ENCODE data around the gene ECI2. TPM values are rescaled to one million over a fixed set of nuclear protein-coding genes. Genes with fewer than 3 reads are reported as not detected.

ECI2 gene
- total and polyA plus RNA-seq, 2 of the 13 experiments (the other 11 are each of a cell fraction or from before 2014, with no cell fraction given) = 78.5 to 228 TPM

- TF ChIP-seq AFF4 (CRISPR knock-in tag; IDR thresholded peaks at IDR 0.05) (no peak), ZSCAN30 (CRISPR knock-in tag; IDR thresholded peaks at IDR 0.05) (no peak), IKZF1 (IDR thresholded peaks at IDR 0.05) (no peak), ZEB1 (IDR thresholded peaks at IDR 0.05; ENCODE audit: insufficient replicate concordance, low read depth) (no peak), JUN (CRISPR knock-in tag; IDR thresholded peaks at IDR 0.05) (no peak), SKIL (CRISPR knock-in tag; IDR thresholded peaks at IDR 0.05; ENCODE audit: borderline replicate concordance) (no peak), NONO (IDR thresholded peaks at IDR 0.05) (no peak), NONO (CRISPR knock-in tag; conservative IDR thresholded peaks at IDR 0.05) (peak; percentile 78), CHD4 (IDR thresholded peaks at IDR 0.05; ENCODE audit: borderline replicate concordance, low read length) (no peak), SYNCRIP (IDR thresholded peaks at IDR 0.05; ENCODE audit: insufficient read depth, low read depth, low read length) (no peak), ZNF343 (CRISPR knock-in tag; IDR thresholded peaks at IDR 0.05) (peak; percentile 50; the same call in 1 of the 2 replicates), ZNF24 (IDR thresholded peaks at IDR 0.05) (no peak), KDM6A (CRISPR knock-in tag; IDR thresholded peaks at IDR 0.05; ENCODE audit: low read depth) (no peak), SMYD3 (CRISPR knock-in tag; IDR thresholded peaks at IDR 0.05) (no peak; the same call in 1 of the 2 replicates), SP2 (CRISPR knock-in tag; IDR thresholded peaks at IDR 0.05) (peak; percentile 39; the same call in 1 of the 2 replicates), AGO1 (IDR thresholded peaks at IDR 0.05; ENCODE audit: low read depth, low read length, poor library complexity, severe bottlenecking) (peak; percentile 64), ZNF225 (CRISPR knock-in tag; IDR thresholded peaks at IDR 0.05) (peak; percentile 94), NCOR1 (IDR thresholded peaks at IDR 0.05; ENCODE audit: borderline replicate concordance, low read length) (no peak; the same call in 1 of the 2 replicates), SNAPC4 (CRISPR knock-in tag; IDR thresholded peaks at IDR 0.05) (peak; percentile 57; the same call in 1 of the 2 replicates)
These were observed at the start of gene ECI2 (continued) for GRCh38 chr6:4134841-4135664.

Measured in HepG2 (cell line).